Thoracic aorta (tissue), 2 donors: ENCODE data around the gene IQCH. TPM values are rescaled to one million over a fixed set of nuclear protein-coding genes. Genes with fewer than 3 reads are reported as not detected.
"Not testable (repeated sequence)": the region's sequence is repeated elsewhere in the genome, so short reads cannot be mapped to it uniquely, and the experiment has no call there.

ENCODE experiments used
- ATAC-seq: fragments of 150-250 bp; one replicate; pipeline ENCODE4 v1.8.0; 2017; ENCODE audit warnings: low read depth; ENCODE audit not compliant: insufficient number of reproducible peaks, low FRiP score
- DNase-seq: peaks from one replicate; pipeline ENCODE4 v3.0.0-alpha.2; 2020; ENCODE audit warnings: low spot score
- H3K27ac ChIP-seq, 2 donors: fragments of 200-600 bp; sonication (generic); 1 replicate in 1 of 2; 2 replicates in 1 of 2; pipeline ENCODE4 v1.5.1; 2016; ENCODE audit warnings: mild to moderate bottlenecking in 2 of 2, moderate library complexity in 2 of 2
- H3K27me3 ChIP-seq: fragments of 200-600 bp; sonication (generic); replicated peaks from 2 replicates; pipeline ENCODE4 v1.6.0; 2016; ENCODE audit warnings: mild to moderate bottlenecking; ENCODE audit not compliant: insufficient read depth
- H3K36me3 ChIP-seq: fragments of 200-600 bp; sonication (generic); one replicate; pipeline ENCODE4 v1.5.1; 2016
- H3K4me1 ChIP-seq, 2 donors: fragments of 200-600 bp; sonication (generic); 1 replicate in 1 of 2; 2 replicates in 1 of 2; pipeline versions ENCODE4 v1.5.1 to v1.6.0; 2016; ENCODE audit warnings: low read depth in 2 of 2, mild to moderate bottlenecking in 1 of 2; ENCODE audit not compliant: control insufficient read depth in 1 of 2
- H3K4me3 ChIP-seq: fragments of 200-600 bp; sonication (generic); 2 replicates; pipeline ENCODE4 v1.5.1; 2016; ENCODE audit warnings: mild to moderate bottlenecking
- H3K9me3 ChIP-seq: fragments of 200-600 bp; sonication (generic); 2 replicates; pipeline ENCODE4 v1.5.1; 2016
- total RNA-seq, 2 donors: library from RNA; depleted of rRNA; stranded (reverse); fragments of >200 nt; gene quantifications; one replicate each; pipeline versions ENCODE4 v1.1.0 to v1.2.3, GENCODE V29; 2016
- TF ChIP-seq, protein P1 (sequence below): fragments of 200-600 bp; sonication (generic); IDR thresholded peaks from one replicate; pipeline ENCODE4 v1.5.1; 2019; ENCODE audit warnings: antibody characterized with exemption

IQCH gene
- total RNA-seq, 2 donors from 2014 or later, result 0.14 to 2.3 TPM

DNA sequence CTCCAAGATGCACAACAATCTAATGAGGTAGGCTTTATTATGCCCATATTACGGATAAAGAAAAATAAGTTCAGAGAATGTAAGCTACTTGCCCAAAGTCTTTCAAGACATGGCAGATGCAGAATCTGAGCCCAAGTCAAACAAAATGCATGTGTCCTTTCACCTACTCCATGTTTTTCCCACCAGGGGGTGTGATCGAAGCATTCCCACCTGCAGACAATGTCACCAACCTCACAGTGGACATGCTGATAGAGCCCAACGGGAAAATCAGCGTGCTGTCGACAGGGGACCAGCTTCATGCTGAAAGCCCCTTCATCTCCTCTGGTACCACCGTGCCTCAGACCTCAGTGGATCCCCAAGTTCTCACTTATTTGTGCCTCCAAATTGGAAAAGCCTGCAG lies 166.5 kb downstream of the IQCH start:
- Histone ChIP-seq H3K36me3 (no peaks in the 10 kb centered on the region), H3K9me3 (no peaks in the 10 kb centered on the region), H3K4me3 (no peak overlapping the region), H3K4me1 (no peaks in the 10 kb centered on the region), H3K27ac (no peak overlapping the region), H3K27me3 (no peaks in the 10 kb centered on the region)
- ATAC-seq (no peak), DNase-seq (no peak)
- TF ChIP-seq, protein P1, sequence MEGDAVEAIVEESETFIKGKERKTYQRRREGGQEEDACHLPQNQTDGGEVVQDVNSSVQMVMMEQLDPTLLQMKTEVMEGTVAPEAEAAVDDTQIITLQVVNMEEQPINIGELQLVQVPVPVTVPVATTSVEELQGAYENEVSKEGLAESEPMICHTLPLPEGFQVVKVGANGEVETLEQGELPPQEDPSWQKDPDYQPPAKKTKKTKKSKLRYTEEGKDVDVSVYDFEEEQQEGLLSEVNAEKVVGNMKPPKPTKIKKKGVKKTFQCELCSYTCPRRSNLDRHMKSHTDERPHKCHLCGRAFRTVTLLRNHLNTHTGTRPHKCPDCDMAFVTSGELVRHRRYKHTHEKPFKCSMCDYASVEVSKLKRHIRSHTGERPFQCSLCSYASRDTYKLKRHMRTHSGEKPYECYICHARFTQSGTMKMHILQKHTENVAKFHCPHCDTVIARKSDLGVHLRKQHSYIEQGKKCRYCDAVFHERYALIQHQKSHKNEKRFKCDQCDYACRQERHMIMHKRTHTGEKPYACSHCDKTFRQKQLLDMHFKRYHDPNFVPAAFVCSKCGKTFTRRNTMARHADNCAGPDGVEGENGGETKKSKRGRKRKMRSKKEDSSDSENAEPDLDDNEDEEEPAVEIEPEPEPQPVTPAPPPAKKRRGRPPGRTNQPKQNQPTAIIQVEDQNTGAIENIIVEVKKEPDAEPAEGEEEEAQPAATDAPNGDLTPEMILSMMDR, result no peak

DNA sequence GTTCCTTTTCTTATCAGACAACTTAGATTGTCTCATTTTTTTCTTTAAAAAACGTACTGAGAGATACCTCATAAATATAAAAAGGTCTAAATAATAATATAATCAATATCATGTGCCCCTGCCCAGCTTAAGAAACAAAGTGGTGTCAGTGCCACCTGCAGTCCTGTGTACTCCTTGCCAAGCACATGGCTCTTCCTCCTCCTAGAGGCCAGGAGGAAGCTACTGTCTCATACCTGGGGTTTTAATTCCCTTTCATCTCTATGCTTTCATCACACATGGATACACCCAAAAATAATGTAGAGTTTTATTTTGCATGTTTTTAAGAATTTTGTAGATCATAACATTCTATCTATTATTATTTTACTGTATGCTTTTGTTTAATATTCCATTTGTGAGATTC lies 167.7 kb downstream of the IQCH start:
- Histone ChIP-seq H3K27ac (no peak overlapping the region), H3K4me3 (no peak overlapping the region), H3K9me3 (no peaks in the 10 kb centered on the region), H3K27me3 (no peaks in the 10 kb centered on the region), H3K36me3 (no peaks in the 10 kb centered on the region), H3K4me1 (no peaks in the 10 kb centered on the region)
- DNase-seq, result no peak
- ATAC-seq, result no peak
- TF ChIP-seq, protein P1, result no peak

DNA sequence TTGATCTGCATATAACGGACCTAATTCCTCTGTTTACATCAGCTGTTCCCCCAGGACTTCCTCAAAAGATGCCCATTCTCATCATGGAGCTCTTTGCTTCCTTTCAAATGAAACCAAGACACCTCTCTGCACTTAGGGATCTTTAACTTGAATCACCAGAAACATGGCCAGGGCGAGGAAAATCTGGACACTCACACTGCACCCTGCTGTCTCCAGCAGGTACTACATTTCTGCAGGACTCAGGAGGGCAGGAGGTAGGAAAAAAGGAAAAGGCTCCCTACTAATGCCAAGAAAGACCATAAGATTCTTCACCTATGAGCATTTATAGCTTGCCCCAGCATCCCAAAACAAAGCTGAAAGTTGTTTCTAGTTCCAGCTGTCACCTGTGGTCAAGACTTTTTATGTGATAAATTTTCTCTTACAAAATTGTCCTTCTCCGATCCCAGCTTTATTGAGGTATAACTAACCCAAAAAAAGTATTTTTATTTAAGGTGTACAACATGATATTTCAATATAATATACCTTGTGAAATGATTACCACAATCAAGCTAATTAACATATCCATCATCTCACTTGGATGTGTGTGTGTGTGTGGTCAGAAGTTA lies 179.0 kb downstream of the IQCH start:
- ATAC-seq, result no peak
- no peaks in the 10 kb centered on the region for H3K4me1 ChIP-seq
- TF ChIP-seq, protein P1, result peak; percentile 82
- no peaks in the 10 kb centered on the region for H3K36me3 ChIP-seq
- no peaks in the 10 kb centered on the region for H3K27me3 ChIP-seq
- no peak overlapping the region for H3K4me3 ChIP-seq
- no peak for DNase-seq
- H3K27ac ChIP-seq, result no peak overlapping the region
- no peaks in the 10 kb centered on the region for H3K9me3 ChIP-seq

DNA sequence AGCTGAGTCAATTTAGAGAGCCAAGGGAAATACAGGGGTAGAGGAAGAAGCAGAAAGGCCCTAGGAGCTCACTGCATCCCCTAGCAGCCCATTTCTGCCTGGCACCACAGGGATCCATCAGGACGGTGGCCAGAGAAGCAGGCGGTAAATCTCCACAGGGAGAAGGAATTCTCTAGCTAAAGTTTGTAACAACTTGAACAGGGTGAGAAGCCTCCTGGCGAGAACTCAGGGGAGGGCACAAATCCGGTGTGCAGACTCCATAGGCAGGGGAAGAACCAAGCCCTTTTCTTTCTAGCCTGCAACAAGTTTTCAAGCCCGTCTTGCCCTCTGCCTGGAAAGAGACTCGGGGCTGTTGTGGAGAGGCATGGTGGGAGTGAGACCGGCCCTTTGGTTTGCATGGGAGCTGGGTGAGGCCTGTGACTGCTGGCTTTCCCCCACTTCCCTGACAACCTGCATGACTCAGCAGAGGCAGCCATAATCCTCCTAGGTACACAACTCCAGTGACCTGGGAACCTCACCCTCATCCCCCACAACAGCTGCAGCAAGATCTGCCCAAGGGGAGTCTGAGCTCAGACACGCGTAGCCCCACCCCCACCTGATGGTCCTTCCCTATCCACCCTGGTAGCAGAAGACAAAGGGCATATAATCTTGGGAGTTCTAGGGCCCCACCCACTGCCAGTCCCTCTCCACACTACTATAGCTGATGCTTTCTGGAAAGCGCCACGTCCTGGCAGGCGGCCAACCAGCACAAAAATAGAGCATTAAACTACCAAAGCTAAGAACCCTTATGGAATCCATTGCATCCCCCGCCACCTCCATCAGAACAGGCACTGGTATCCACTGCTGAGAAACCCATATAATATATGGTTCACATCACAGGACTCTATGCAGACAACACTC lies 182.0 kb downstream of the IQCH start:
- not testable (repeated sequence) for H3K9me3 ChIP-seq, H3K4me1 ChIP-seq, DNase-seq, ATAC-seq, H3K27me3 ChIP-seq, H3K27ac ChIP-seq, H3K4me3 ChIP-seq, H3K36me3 ChIP-seq

DNA sequence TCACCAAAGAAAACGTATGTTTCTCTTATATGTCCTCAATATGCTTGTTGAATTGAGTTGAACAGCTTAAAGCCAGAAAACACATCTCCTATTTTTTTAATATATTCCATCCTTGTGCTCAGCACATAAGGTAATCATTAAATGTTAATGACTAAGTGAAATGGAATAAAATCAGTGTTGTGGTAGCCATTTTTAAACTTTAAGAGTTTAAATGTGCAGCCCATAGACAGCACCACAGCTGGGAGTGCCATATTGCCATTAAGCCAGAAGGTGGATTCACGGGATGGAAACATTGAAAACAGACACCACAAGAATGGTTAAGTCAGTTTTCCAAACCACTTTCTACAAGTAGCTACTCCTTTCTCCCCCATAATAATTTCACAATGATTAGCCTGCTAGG lies 189.5 kb downstream of the IQCH start:
- Histone ChIP-seq H3K36me3 (no peaks in the 10 kb centered on the region), H3K4me3 (no peak overlapping the region), H3K4me1 (no peaks in the 10 kb centered on the region), H3K27ac (no peak overlapping the region), H3K27me3 (no peaks in the 10 kb centered on the region), H3K9me3 (no peaks in the 10 kb centered on the region)
- ATAC-seq (no peak), DNase-seq (no peak)
- TF ChIP-seq, protein P1, result no peak
